ENCODE results near the gene TMEM240. TPM values are rescaled to one million over a fixed set of nuclear protein-coding genes. Genes with fewer than 3 reads are reported as not detected.
"Not testable (repeated sequence)": the region's sequence is repeated elsewhere in the genome, so short reads cannot be mapped to it uniquely, and the experiment has no call there.

TMEM240 gene
- total and polyA plus RNA-seq, 2 experiments from 2014 or later: 0.76 to 1.1 TPM

DNA sequence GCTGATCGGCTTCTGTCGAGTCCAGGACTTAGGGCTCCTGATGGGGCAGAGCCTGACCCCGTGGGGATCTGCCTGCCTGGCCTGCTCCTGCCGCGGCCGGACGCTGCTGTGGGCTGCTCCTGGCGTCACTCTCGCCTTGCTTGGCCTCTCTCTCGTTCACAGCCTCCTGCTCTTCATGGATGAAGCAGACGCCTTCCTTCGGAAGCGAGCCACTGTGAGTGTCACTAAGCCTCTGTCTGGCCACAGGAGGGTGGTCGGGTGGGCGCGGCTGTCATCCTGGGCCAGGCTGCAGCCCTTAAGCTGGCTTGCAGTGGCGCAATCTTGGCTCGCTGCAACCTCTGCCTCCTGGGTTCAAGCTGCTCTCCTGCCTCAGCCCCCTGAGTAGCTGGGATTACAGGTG, 52.7 kb downstream of the TMEM240 start:
- no peaks in the 10 kb centered on the region for H3K9me2 ChIP-seq (ENCODE audit: insufficient read depth)
- no peak for DNase-seq
- H3K27me3 ChIP-seq (replicated peaks; ENCODE audit: insufficient read depth): no peaks in the 10 kb centered on the region
- WGBS, 2 experiments (ENCODE audit: low coverage in 1 of 2, low lambda C conversion rate in 2 of 2, missing lambda C conversion rate in 2 of 2): 85 to 94% methylated on average over 12 to 14 of the region's 18 CpGs
- H3K27ac ChIP-seq: no peak overlapping the region
- peaks cover 30% of the 10 kb centered on the region for H3K36me3 ChIP-seq (ENCODE audit: low read depth)
- H4K20me1 ChIP-seq (ENCODE audit: insufficient read depth): no peaks in the 10 kb centered on the region
- H3K4me1 ChIP-seq (ENCODE audit: insufficient read depth): no peaks in the 10 kb centered on the region
- TF ChIP-seq EZH2phosphoT487 (IDR thresholded peaks at IDR 0.05; ENCODE audit: insufficient read depth, low read depth): no peak
- no peak for TF ChIP-seq EZH2 (IDR thresholded peaks at IDR 0.05; ENCODE audit: insufficient read depth, poor library complexity, severe bottlenecking)
- no peak overlapping the region for H3K9ac ChIP-seq
- no peaks in the 10 kb centered on the region for H3K9me3 ChIP-seq (ENCODE audit: low read depth)
- in situ Hi-C loops (cut with MboI): no loop called here
- no peaks in the 10 kb centered on the region for H3F3A ChIP-seq (ENCODE audit: insufficient read depth)
- no peak overlapping the region for H3K4me3 ChIP-seq
- H3K79me2 ChIP-seq (ENCODE audit: insufficient read depth): peaks cover 35% of the 10 kb centered on the region
- H3K4me2 ChIP-seq (ENCODE audit: unreplicated experiment): no peak overlapping the region
- no peak overlapping the region for H2AFZ ChIP-seq

- DNase-seq; in situ Hi-C loops (cut with MboI); H3K4me1 ChIP-seq (ENCODE audit: insufficient read depth); H3K9me3 ChIP-seq (ENCODE audit: low read depth); H3K4me2 ChIP-seq (ENCODE audit: unreplicated experiment); H4K20me1 ChIP-seq (ENCODE audit: insufficient read depth); H3K9ac ChIP-seq; H3K27ac ChIP-seq; H3K4me3 ChIP-seq; H3K27me3 ChIP-seq (replicated peaks; ENCODE audit: insufficient read depth); H3K9me2 ChIP-seq (ENCODE audit: insufficient read depth); H2AFZ ChIP-seq; H3F3A ChIP-seq (ENCODE audit: insufficient read depth): not testable (repeated sequence)
- whole genome bisulfite sequencing, 2 experiments (ENCODE audit: low coverage in 1 of 2, low lambda C conversion rate in 2 of 2, missing lambda C conversion rate in 2 of 2): 97 to 98% methylated on average over 29 to 31 of the region's 31 CpGs
- peaks cover 11% of the 10 kb centered on the region; the same call in 1 of the 2 replicates for H3K36me3 ChIP-seq (ENCODE audit: low read depth)
- H3K79me2 ChIP-seq (ENCODE audit: insufficient read depth): peaks cover 30% of the 10 kb centered on the region
These were observed 54.6 kb downstream of the TMEM240 start for GRCh38 chr1:1485755-1486317.

DNA sequence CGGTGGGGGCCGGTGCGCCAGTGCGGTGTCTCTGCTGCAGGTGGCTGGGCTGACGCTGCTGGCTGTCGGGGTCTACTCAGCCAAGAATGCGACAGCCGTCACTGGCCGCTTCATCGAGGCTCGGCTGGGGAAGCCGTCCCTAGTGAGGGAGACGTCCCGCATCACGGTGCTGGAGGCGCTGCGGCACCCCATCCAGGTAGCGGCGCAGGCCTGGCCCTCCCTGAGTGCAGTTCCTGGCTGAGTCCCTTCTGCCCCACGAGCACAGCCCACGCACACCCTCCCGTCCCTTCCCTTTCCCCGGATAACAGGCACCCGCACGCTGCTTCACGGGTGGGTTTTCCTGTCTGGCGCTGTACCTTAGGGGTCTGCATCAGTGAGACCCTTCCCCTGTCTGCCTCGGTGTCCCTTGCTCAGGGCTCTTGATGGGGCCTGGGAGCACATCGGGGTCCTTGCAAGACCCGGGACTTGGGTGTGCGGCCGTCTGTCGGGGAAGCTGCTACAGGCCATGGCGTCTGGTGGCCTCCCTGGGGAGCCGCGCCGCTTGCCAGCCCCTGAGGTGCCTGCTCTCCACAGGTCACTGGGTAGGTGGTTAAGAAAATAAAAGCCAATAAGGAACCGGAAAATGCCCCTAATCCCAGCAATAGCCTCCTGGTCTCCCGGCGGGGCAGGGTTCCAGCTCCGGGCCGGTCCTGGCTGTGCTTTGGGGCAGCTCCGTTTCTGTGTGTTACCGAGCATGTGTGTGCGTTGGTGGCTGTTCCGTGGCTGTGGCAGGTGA, 55.3 kb downstream of the TMEM240 start:
- H3K36me3 ChIP-seq (ENCODE audit: low read depth); H3F3A ChIP-seq (ENCODE audit: insufficient read depth); H2AFZ ChIP-seq; H3K9me3 ChIP-seq (ENCODE audit: low read depth); DNase-seq; H3K4me1 ChIP-seq (ENCODE audit: insufficient read depth); H3K4me3 ChIP-seq; H3K27ac ChIP-seq; H3K4me2 ChIP-seq (ENCODE audit: unreplicated experiment); H4K20me1 ChIP-seq (ENCODE audit: insufficient read depth); H3K9ac ChIP-seq; in situ Hi-C loops (cut with MboI); H3K27me3 ChIP-seq (replicated peaks; ENCODE audit: insufficient read depth); H3K9me2 ChIP-seq (ENCODE audit: insufficient read depth): not testable (repeated sequence)
- peaks cover 34% of the 10 kb centered on the region for H3K79me2 ChIP-seq (ENCODE audit: insufficient read depth)
- 95% methylated on average over 34 to 35 of the region's 46 CpGs for WGBS, 2 experiments (ENCODE audit: low coverage in 1 of 2, low lambda C conversion rate in 2 of 2, missing lambda C conversion rate in 2 of 2)

Other genes with a start within 250 kb of the TMEM240 start
- gene ACAP3, start 232.7 kb downstream of the TMEM240 start, total RNA-seq (2014; rRNA removed; shearing (Covaris generic)): 58.6 and 68.0 TPM in 2 replicates
- 11.6 and 11.8 TPM in 2 replicates for gene ACAP3, start 232.7 kb downstream of the TMEM240 start, polyA plus RNA-seq (2016; fragmentation: Nextera tagmentation; extraction: Ambion mirVana)
- gene PUSL1, start 232.0 kb downstream of the TMEM240 start, total RNA-seq (2014; rRNA removed; shearing (Covaris generic)): 36.2 and 46.5 TPM in 2 replicates
- 28.3 and 30.9 TPM in 2 replicates for gene PUSL1, start 232.0 kb downstream of the TMEM240 start, polyA plus RNA-seq (2016; fragmentation: Nextera tagmentation; extraction: Ambion mirVana)
- 80.1 and 90.0 TPM in 2 replicates for gene INTS11, start 216.0 kb downstream of the TMEM240 start, total RNA-seq (2014; rRNA removed; shearing (Covaris generic))
- 70.2 and 72.8 TPM in 2 replicates for gene INTS11, start 216.0 kb downstream of the TMEM240 start, polyA plus RNA-seq (2016; fragmentation: Nextera tagmentation; extraction: Ambion mirVana)
- 30.5 and 39.0 TPM in 2 replicates for gene CPTP, start 215.8 kb downstream of the TMEM240 start, total RNA-seq (2014; rRNA removed; shearing (Covaris generic))
- gene CPTP, start 215.8 kb downstream of the TMEM240 start, polyA plus RNA-seq (2016; fragmentation: Nextera tagmentation; extraction: Ambion mirVana): 28.0 and 33.2 TPM in 2 replicates
- 0.54 TPM in 1 of 2 replicates, not detected in the other for gene TAS1R3, start 209.3 kb downstream of the TMEM240 start, total RNA-seq (2014; rRNA removed; shearing (Covaris generic))
- gene TAS1R3, start 209.3 kb downstream of the TMEM240 start, polyA plus RNA-seq (2016; fragmentation: Nextera tagmentation; extraction: Ambion mirVana): 0.24 TPM in 1 of 2 replicates, not detected in the other
- gene DVL1, start 191.2 kb downstream of the TMEM240 start, total RNA-seq (2014; rRNA removed; shearing (Covaris generic)): 113 and 119 TPM in 2 replicates
- 8.6 and 9.9 TPM in 2 replicates for gene DVL1, start 191.2 kb downstream of the TMEM240 start, polyA plus RNA-seq (2016; fragmentation: Nextera tagmentation; extraction: Ambion mirVana)
- gene MXRA8, start 182.1 kb downstream of the TMEM240 start, total RNA-seq (2014; rRNA removed; shearing (Covaris generic)): 1,040 and 1,228 TPM in 2 replicates
- 584 and 609 TPM in 2 replicates for gene MXRA8, start 182.1 kb downstream of the TMEM240 start, polyA plus RNA-seq (2016; fragmentation: Nextera tagmentation; extraction: Ambion mirVana)
- 118 and 120 TPM in 2 replicates for gene AURKAIP1, start 165.4 kb downstream of the TMEM240 start, total RNA-seq (2014; rRNA removed; shearing (Covaris generic))
- 216 and 218 TPM in 2 replicates for gene AURKAIP1, start 165.4 kb downstream of the TMEM240 start, polyA plus RNA-seq (2016; fragmentation: Nextera tagmentation; extraction: Ambion mirVana)
- gene CCNL2, start 141.3 kb downstream of the TMEM240 start, total RNA-seq (2014; rRNA removed; shearing (Covaris generic)): 150 and 185 TPM in 2 replicates
- 151 and 199 TPM in 2 replicates for gene CCNL2, start 141.3 kb downstream of the TMEM240 start, polyA plus RNA-seq (2016; fragmentation: Nextera tagmentation; extraction: Ambion mirVana)
- gene MRPL20, start 133.3 kb downstream of the TMEM240 start, total RNA-seq (2014; rRNA removed; shearing (Covaris generic)): 88.9 and 105 TPM in 2 replicates
- gene MRPL20, start 133.3 kb downstream of the TMEM240 start, polyA plus RNA-seq (2016; fragmentation: Nextera tagmentation; extraction: Ambion mirVana): 176 and 181 TPM in 2 replicates
- gene ANKRD65, start 119.3 kb downstream of the TMEM240 start, total RNA-seq (2014; rRNA removed; shearing (Covaris generic)): 0.51 and 0.97 TPM in 2 replicates
- 0.44 and 0.70 TPM in 2 replicates for gene ANKRD65, start 119.3 kb downstream of the TMEM240 start, polyA plus RNA-seq (2016; fragmentation: Nextera tagmentation; extraction: Ambion mirVana)
- 1.4 and 2.3 TPM in 2 replicates for gene VWA1, start 104.9 kb downstream of the TMEM240 start, total RNA-seq (2014; rRNA removed; shearing (Covaris generic))
- gene VWA1, start 104.9 kb downstream of the TMEM240 start, polyA plus RNA-seq (2016; fragmentation: Nextera tagmentation; extraction: Ambion mirVana): 0.60 and 1.3 TPM in 2 replicates
- not detected in 2 replicates for gene ATAD3C, start 90.9 kb downstream of the TMEM240 start, total RNA-seq (2014; rRNA removed; shearing (Covaris generic))
- gene ATAD3C, start 90.9 kb downstream of the TMEM240 start, polyA plus RNA-seq (2016; fragmentation: Nextera tagmentation; extraction: Ambion mirVana): 0.51 TPM in 1 of 2 replicates, not detected in the other
- gene ATAD3B, start 68.9 kb downstream of the TMEM240 start, total RNA-seq (2014; rRNA removed; shearing (Covaris generic)): 20.2 and 34.7 TPM in 2 replicates
- 11.6 and 12.1 TPM in 2 replicates for gene ATAD3B, start 68.9 kb downstream of the TMEM240 start, polyA plus RNA-seq (2016; fragmentation: Nextera tagmentation; extraction: Ambion mirVana)
- gene ATAD3A, start 28.5 kb downstream of the TMEM240 start, total RNA-seq (2014; rRNA removed; shearing (Covaris generic)): 45.8 and 54.5 TPM in 2 replicates
- gene ATAD3A, start 28.5 kb downstream of the TMEM240 start, polyA plus RNA-seq (2016; fragmentation: Nextera tagmentation; extraction: Ambion mirVana): 42.8 and 44.9 TPM in 2 replicates
- gene SSU72, start 34.2 kb upstream of the TMEM240 start, total RNA-seq (2014; rRNA removed; shearing (Covaris generic)): 60.8 and 69.2 TPM in 2 replicates
- gene SSU72, start 34.2 kb upstream of the TMEM240 start, polyA plus RNA-seq (2016; fragmentation: Nextera tagmentation; extraction: Ambion mirVana): 195 and 204 TPM in 2 replicates
- 7.7 and 9.8 TPM in 2 replicates for gene FNDC10, start 59.5 kb upstream of the TMEM240 start, total RNA-seq (2014; rRNA removed; shearing (Covaris generic))
- 3.1 and 3.9 TPM in 2 replicates for gene FNDC10, start 59.5 kb upstream of the TMEM240 start, polyA plus RNA-seq (2016; fragmentation: Nextera tagmentation; extraction: Ambion mirVana)
- gene MIB2, start 74.9 kb upstream of the TMEM240 start, total RNA-seq (2014; rRNA removed; shearing (Covaris generic)): 70.5 and 100 TPM in 2 replicates
- gene MIB2, start 74.9 kb upstream of the TMEM240 start, polyA plus RNA-seq (2016; fragmentation: Nextera tagmentation; extraction: Ambion mirVana): 29.2 and 30.3 TPM in 2 replicates
- not detected in 2 replicates for gene MMP23B, start 91.5 kb upstream of the TMEM240 start, total RNA-seq (2014; rRNA removed; shearing (Covaris generic))
- gene MMP23B, start 91.5 kb upstream of the TMEM240 start, polyA plus RNA-seq (2016; fragmentation: Nextera tagmentation; extraction: Ambion mirVana): 1.1 TPM in 1 of 2 replicates, not detected in the other
- 8.2 and 11.7 TPM in 2 replicates for gene CDK11B, start 118.4 kb upstream of the TMEM240 start, total RNA-seq (2014; rRNA removed; shearing (Covaris generic))
- 18.2 and 19.1 TPM in 2 replicates for gene CDK11B, start 118.4 kb upstream of the TMEM240 start, polyA plus RNA-seq (2016; fragmentation: Nextera tagmentation; extraction: Ambion mirVana)
- gene SLC35E2B, start 152.2 kb upstream of the TMEM240 start, total RNA-seq (2014; rRNA removed; shearing (Covaris generic)): 32.5 and 38.3 TPM in 2 replicates
- gene SLC35E2B, start 152.2 kb upstream of the TMEM240 start, polyA plus RNA-seq (2016; fragmentation: Nextera tagmentation; extraction: Ambion mirVana): 22.2 and 23.4 TPM in 2 replicates
- 5.1 and 14.4 TPM in 2 replicates for gene CDK11A, start 183.7 kb upstream of the TMEM240 start, total RNA-seq (2014; rRNA removed; shearing (Covaris generic))
- gene CDK11A, start 183.7 kb upstream of the TMEM240 start, polyA plus RNA-seq (2016; fragmentation: Nextera tagmentation; extraction: Ambion mirVana): 18.9 and 20.0 TPM in 2 replicates
- gene NADK, start 237.8 kb upstream of the TMEM240 start, total RNA-seq (2014; rRNA removed; shearing (Covaris generic)): 43.0 and 45.4 TPM in 2 replicates
- gene NADK, start 237.8 kb upstream of the TMEM240 start, polyA plus RNA-seq (2016; fragmentation: Nextera tagmentation; extraction: Ambion mirVana): 43.1 and 43.9 TPM in 2 replicates

Data from GM23248 (cell line).